Central memory CD8-positive, alpha-beta T cell (primary cell): ENCODE measurements around the gene TMEM114.

ENCODE experiments used
- ATAC-seq: fragments of 150-1000 bp; cut with Tn5 transposase; replicated peaks from 2 replicates; pipeline ENCODE4 v1.10.0; 2022; ENCODE audit warnings: mild to moderate bottlenecking, moderate FRiP score, moderate number of reproducible peaks; ENCODE audit not compliant: poor library complexity, severe bottlenecking; ENCODE audit errors: extremely low read depth
- DNase-seq, 2 donors: peaks; one replicate each; pipeline ENCODE4 v3.0.0; 2021; ENCODE audit warnings: low spot score in 2 of 2
- H3K27ac Mint-ChIP-seq: one replicate; pipeline ENCODE4 v1.8.0; 2022; ENCODE audit warnings: low read depth, mild to moderate bottlenecking, moderate library complexity, mixed read lengths
- H3K27me3 Mint-ChIP-seq: one replicate; pipeline ENCODE4 v1.8.0; 2022; ENCODE audit warnings: mixed read lengths
- H3K36me3 Mint-ChIP-seq: one replicate; pipeline ENCODE4 v1.8.0; 2022; ENCODE audit warnings: mild to moderate bottlenecking, moderate library complexity, mixed read lengths; ENCODE audit not compliant: insufficient read depth
- H3K4me1 Mint-ChIP-seq: one replicate; pipeline ENCODE4 v1.8.0; 2022; ENCODE audit warnings: mixed read lengths
- H3K4me3 Mint-ChIP-seq: one replicate; pipeline ENCODE4 v1.8.0; 2022; ENCODE audit warnings: mild to moderate bottlenecking, moderate library complexity, mixed read lengths
- H3K9me3 Mint-ChIP-seq: one replicate; pipeline ENCODE4 v1.8.0; 2022; ENCODE audit warnings: mixed read lengths

The TMEM114 gene

GRCh38 chr16:8596581-8596980 is 6.3 kb upstream of the TMEM114 start:
- H3K9me3 Mint-ChIP-seq: no peaks in the 10 kb centered on the region
- no peak overlapping the region for H3K27ac Mint-ChIP-seq
- no peak overlapping the region for H3K4me3 Mint-ChIP-seq
- no peak for DNase-seq
- no peak for ATAC-seq
- H3K27me3 Mint-ChIP-seq: no peaks in the 10 kb centered on the region
- no peaks in the 10 kb centered on the region for H3K4me1 Mint-ChIP-seq
- H3K36me3 Mint-ChIP-seq: no peaks in the 10 kb centered on the region

DNA sequence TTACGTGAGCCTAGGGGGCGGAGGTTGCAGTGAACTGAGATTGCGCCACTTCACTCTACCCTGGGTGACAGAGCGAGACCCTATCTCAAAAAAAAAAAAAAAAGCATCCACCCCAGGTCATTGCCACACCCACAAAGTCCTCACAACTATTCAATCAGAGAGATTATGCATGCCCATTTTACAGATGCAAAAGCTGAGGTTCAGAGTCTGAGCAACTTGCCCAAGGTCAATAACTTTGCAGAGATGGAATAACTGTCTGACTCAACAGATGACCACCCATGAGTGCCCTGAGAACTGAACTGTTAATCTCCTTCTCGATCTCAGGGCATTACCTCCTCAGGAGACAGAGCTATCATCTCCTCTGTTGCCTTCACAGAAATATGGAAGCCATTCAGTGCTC is 5.5 kb upstream of the TMEM114 start:
- ATAC-seq: no peak

DNA sequence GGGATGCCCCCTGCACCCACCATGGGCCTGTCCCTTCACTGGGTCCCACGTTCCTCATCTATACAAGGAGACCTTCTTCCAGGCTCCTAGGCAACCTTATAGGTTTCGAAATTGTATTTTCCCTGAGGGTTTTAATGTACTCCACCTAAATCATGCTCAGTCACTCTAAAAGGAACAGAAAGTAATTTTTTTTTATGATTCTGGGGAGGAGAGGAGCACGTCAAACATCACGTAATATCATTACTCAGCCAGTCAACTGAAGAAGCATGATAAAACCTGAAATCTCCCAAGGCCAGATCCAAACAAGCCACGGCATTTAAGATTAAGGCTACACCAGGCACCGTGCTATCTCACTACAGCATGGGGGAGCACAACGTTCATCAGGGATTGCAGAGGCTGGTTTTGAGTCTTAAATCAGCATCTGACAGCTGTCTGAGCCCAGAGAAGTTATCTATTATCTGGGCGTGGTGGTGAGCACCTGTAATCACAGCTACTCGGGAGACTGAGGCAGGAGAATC is 3.9 kb upstream of the TMEM114 start:
- ATAC-seq (no peak), DNase-seq (no peak)
- no peaks in the 10 kb centered on the region for H3K36me3 Mint-ChIP-seq
- no peaks in the 10 kb centered on the region for H3K9me3 Mint-ChIP-seq
- no peak overlapping the region for H3K27ac Mint-ChIP-seq
- no peaks in the 10 kb centered on the region for H3K27me3 Mint-ChIP-seq
- H3K4me3 Mint-ChIP-seq: no peak overlapping the region
- no peaks in the 10 kb centered on the region for H3K4me1 Mint-ChIP-seq

More for the DNA sequence above, 5.5 kb upstream of the TMEM114 start:
- H3K27ac Mint-ChIP-seq: no peak overlapping the region
- H3K27me3 Mint-ChIP-seq: no peaks in the 10 kb centered on the region
- no peak for DNase-seq
- no peak overlapping the region for H3K4me3 Mint-ChIP-seq
- H3K4me1 Mint-ChIP-seq: no peaks in the 10 kb centered on the region
- no peaks in the 10 kb centered on the region for H3K36me3 Mint-ChIP-seq
- H3K9me3 Mint-ChIP-seq: no peaks in the 10 kb centered on the region

DNA sequence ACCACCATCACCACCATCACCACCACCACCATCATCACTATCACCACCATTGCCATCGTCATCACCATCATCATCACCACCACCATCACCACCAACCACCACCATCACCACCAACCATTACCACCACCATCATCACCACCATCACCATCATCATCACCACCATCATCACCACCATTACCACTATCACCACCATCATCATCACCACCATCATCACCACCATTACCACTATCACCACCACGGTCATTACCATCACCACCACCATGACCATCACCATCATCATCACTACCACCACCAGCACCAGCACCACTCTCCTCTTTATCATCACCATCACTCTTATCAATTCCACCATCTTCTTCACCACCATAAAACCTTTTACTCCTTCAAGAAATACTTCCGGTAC is 1.1 kb upstream of the TMEM114 start:
- ATAC-seq (no peak), DNase-seq (no peak)
- no peaks in the 10 kb centered on the region for H3K9me3 Mint-ChIP-seq
- no peak overlapping the region for H3K4me3 Mint-ChIP-seq
- H3K27me3 Mint-ChIP-seq: peaks cover 25% of the 10 kb centered on the region
- H3K36me3 Mint-ChIP-seq: no peaks in the 10 kb centered on the region
- H3K4me1 Mint-ChIP-seq: no peaks in the 10 kb centered on the region
- H3K27ac Mint-ChIP-seq: no peak overlapping the region

DNA sequence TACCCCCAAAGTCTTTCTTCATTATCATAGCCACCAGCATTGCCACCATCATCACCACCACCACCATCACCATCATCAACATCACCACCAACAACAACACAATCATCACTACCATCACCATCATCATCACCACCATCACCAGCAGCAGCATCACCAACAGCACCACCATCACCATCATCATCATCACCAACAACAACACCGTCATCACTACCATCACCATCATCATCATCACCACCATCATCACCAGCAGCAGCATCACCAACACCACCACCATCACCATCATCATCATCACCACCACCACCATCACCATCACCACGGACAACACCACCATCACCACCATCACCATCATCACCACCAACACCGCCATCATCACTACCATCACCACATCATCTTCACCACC is 500 bp upstream of the TMEM114 start:
- no peaks in the 10 kb centered on the region for H3K36me3 Mint-ChIP-seq
- no peaks in the 10 kb centered on the region for H3K9me3 Mint-ChIP-seq
- no peak for ATAC-seq
- peaks cover 27% of the 10 kb centered on the region for H3K27me3 Mint-ChIP-seq
- no peak overlapping the region for H3K27ac Mint-ChIP-seq
- H3K4me3 Mint-ChIP-seq: no peak overlapping the region
- no peak for DNase-seq
- no peaks in the 10 kb centered on the region for H3K4me1 Mint-ChIP-seq

- Mint-ChIP-seq H3K27ac (no peak overlapping the region), H3K4me1 (no peaks in the 10 kb centered on the region), H3K36me3 (no peaks in the 10 kb centered on the region), H3K4me3 (no peak overlapping the region), H3K27me3 (peaks cover 43% of the 10 kb centered on the region), H3K9me3 (no peaks in the 10 kb centered on the region)
- ATAC-seq (no peak), DNase-seq (no peak)
Measured at GRCh38 chr16:8589057-8589899, 1.0 kb downstream of the TMEM114 start.

DNA sequence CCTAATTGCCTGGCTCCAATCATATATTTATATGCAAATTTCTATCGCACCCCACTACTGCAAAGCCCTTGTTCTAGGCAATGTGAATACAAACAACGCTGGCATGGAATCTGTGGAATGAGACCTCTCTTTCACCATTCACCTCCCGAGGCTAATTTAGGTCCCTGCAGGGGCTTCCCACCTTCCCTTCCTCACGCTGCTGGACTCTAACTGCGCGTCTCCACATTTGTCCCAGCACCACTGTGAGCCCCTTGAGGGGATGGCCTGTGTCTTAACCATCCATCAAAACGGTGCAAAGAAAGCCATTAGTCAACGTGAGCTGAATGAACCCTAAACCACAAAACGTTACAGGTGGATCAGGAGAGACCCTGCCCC is 1.6 kb downstream of the TMEM114 start:
- peaks cover 49% of the 10 kb centered on the region for H3K27me3 Mint-ChIP-seq
- H3K4me3 Mint-ChIP-seq: no peak overlapping the region
- no peak overlapping the region for H3K27ac Mint-ChIP-seq
- DNase-seq: no peak
- H3K4me1 Mint-ChIP-seq: no peaks in the 10 kb centered on the region
- H3K9me3 Mint-ChIP-seq: no peaks in the 10 kb centered on the region
- H3K36me3 Mint-ChIP-seq: no peaks in the 10 kb centered on the region
- no peak for ATAC-seq

GRCh38 chr16:8587065-8587464 is 3.2 kb downstream of the TMEM114 start:
- no peak for DNase-seq
- Mint-ChIP-seq H3K36me3 (no peaks in the 10 kb centered on the region), H3K27me3 (peaks cover 59% of the 10 kb centered on the region), H3K4me1 (peaks cover under 1% of the 10 kb centered on the region), H3K9me3 (no peaks in the 10 kb centered on the region), H3K27ac (no peak overlapping the region), H3K4me3 (no peak overlapping the region)
- no peak for ATAC-seq

DNA sequence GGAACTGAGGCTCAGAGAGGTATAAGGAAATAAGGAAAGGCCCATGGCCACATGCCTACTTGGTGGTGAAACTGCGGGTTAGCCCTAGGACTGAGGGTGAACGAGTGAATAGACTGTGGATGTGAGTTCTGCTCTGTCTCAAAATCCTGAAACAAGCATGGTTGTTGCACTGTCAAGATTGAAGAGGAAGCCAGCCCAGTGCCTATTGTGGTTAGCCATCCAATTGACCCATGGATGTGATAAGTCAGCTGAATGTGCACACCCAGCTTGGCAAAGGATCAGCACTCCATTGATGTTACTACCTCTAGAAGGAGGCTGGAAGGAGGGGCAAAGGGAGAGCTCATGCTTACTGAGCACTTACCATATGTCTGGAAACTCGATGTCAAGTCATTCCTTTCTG is 4.5 kb downstream of the TMEM114 start:
- H3K4me1 Mint-ChIP-seq: peaks cover 5% of the 10 kb centered on the region
- no peaks in the 10 kb centered on the region for H3K9me3 Mint-ChIP-seq
- no peak for DNase-seq
- peaks cover 66% of the 10 kb centered on the region for H3K27me3 Mint-ChIP-seq
- H3K27ac Mint-ChIP-seq: no peak overlapping the region
- no peaks in the 10 kb centered on the region for H3K36me3 Mint-ChIP-seq
- no peak for ATAC-seq
- H3K4me3 Mint-ChIP-seq: no peak overlapping the region

DNA sequence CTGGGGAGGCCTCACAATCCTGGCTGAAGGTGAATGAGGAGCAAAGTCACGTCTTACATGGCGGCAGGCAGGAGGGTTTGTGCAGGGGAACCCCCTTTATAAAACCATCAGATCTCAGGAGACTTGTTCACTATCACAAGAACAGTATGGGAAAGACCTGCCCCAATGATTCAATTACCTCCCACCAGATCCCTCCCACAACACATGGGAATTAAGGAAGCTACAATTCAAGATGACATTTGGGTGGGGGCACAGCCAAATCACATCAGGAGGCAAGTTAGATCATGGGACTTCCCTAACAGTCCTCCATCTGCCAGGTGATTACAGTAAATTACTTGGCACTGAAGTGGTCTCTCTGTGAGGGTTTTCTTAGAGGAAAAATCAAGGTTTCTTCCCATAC is 5.3 kb downstream of the TMEM114 start:
- Mint-ChIP-seq H3K4me1 (peaks cover 5% of the 10 kb centered on the region), H3K27ac (no peak overlapping the region), H3K36me3 (no peaks in the 10 kb centered on the region), H3K9me3 (no peaks in the 10 kb centered on the region), H3K27me3 (peaks cover 66% of the 10 kb centered on the region), H3K4me3 (no peak overlapping the region)
- no peak for DNase-seq
- ATAC-seq: no peak

DNA sequence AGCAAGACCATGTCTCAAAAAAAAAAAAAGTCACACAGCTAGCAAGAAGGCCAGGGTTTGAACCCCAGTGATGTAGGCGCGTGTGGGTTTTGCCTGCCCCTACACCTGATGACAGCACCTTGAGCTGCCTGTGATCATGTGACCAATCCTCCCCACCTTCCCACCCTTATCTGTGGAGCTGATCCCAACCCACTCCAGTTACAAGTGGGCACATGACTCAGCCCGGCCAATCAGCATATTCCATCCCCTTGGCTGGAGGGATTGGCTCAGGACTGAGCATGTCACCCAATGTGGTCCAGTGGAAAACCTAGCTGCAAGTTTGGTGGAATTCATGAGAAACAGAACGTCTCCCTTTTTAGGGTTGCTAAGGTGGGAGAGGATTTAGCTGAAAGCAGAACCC is 6.6 kb downstream of the TMEM114 start:
- peaks cover 62% of the 10 kb centered on the region for H3K27me3 Mint-ChIP-seq
- H3K27ac Mint-ChIP-seq: no peak overlapping the region
- H3K4me3 Mint-ChIP-seq: no peak overlapping the region
- H3K9me3 Mint-ChIP-seq: no peaks in the 10 kb centered on the region
- ATAC-seq (no peak), DNase-seq (no peak)
- H3K36me3 Mint-ChIP-seq: no peaks in the 10 kb centered on the region
- H3K4me1 Mint-ChIP-seq: peaks cover 5% of the 10 kb centered on the region

GRCh38 chr16:8583199-8583598 is 7.1 kb downstream of the TMEM114 start:
- H3K4me1 Mint-ChIP-seq: peaks cover 5% of the 10 kb centered on the region
- no peaks in the 10 kb centered on the region for H3K9me3 Mint-ChIP-seq
- no peak overlapping the region for H3K4me3 Mint-ChIP-seq
- DNase-seq (no peak), ATAC-seq (no peak)
- peaks cover 62% of the 10 kb centered on the region for H3K27me3 Mint-ChIP-seq
- H3K27ac Mint-ChIP-seq: no peak overlapping the region
- no peaks in the 10 kb centered on the region for H3K36me3 Mint-ChIP-seq

DNA sequence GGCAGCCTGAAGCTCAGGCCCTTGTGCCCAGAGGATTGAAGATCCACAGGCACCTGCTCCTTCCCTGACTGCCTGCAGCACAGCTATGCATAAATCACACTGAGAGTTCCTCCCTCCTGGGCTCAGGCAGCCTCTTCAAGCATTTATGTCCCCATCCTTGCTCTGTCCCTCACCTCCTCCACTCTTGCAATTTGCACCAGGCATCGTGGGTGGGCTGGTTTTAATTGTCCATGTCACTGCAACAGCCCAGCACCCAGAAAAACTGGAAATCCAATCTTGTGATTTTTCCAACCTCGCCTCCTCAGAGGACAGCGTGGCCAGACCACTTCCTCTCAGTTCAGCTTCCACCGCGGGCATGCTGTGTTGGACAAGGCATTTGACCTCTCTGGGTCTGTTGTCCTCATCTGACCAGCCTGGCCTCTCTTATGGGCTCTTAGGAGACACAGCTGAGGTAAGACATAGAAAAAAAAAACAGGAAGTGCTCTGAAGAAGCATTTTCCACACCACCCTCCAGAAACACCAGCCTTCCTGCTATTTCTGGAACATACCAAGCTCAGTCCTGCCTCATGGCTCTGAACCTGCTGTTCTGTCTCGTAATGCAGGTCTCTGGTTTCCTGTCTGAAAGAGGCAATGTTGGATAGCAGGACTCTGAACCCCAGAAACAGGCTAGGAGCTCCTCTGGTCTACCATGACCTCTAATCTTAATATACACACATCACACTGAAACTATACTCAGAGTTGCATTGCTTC is 8.3 kb downstream of the TMEM114 start:
- no peaks in the 10 kb centered on the region for H3K36me3 Mint-ChIP-seq
- H3K27ac Mint-ChIP-seq: no peak overlapping the region
- no peaks in the 10 kb centered on the region for H3K9me3 Mint-ChIP-seq
- ATAC-seq (no peak), DNase-seq (no peak)
- peaks cover 59% of the 10 kb centered on the region for H3K27me3 Mint-ChIP-seq
- peaks cover 5% of the 10 kb centered on the region for H3K4me1 Mint-ChIP-seq
- H3K4me3 Mint-ChIP-seq: no peak overlapping the region
